Testis (tissue), 2 donors: ENCODE results near the gene GBP5.

Source experiments
- POLR2A ChIP-seq: fragments of 450-650 bp; IDR thresholded peaks from one replicate; pipeline ENCODE4 v1.6.1; 2017; ENCODE audit warnings: antibody characterized with exemption, mild to moderate bottlenecking, moderate library complexity
- TF ChIP-seq, protein P1 (sequence below), 3 experiments: fragments of 450-650 bp in 2 of 3; fragments of 200-600 bp in 1 of 3; sonication (generic) in 1 of 3; IDR thresholded peaks; one replicate each; pipeline ENCODE4 v1.5.1; 2016 to 2019; ENCODE audit warnings: antibody characterized with exemption in 3 of 3, mild to moderate bottlenecking in 2 of 3, moderate library complexity in 1 of 3

DNA sequence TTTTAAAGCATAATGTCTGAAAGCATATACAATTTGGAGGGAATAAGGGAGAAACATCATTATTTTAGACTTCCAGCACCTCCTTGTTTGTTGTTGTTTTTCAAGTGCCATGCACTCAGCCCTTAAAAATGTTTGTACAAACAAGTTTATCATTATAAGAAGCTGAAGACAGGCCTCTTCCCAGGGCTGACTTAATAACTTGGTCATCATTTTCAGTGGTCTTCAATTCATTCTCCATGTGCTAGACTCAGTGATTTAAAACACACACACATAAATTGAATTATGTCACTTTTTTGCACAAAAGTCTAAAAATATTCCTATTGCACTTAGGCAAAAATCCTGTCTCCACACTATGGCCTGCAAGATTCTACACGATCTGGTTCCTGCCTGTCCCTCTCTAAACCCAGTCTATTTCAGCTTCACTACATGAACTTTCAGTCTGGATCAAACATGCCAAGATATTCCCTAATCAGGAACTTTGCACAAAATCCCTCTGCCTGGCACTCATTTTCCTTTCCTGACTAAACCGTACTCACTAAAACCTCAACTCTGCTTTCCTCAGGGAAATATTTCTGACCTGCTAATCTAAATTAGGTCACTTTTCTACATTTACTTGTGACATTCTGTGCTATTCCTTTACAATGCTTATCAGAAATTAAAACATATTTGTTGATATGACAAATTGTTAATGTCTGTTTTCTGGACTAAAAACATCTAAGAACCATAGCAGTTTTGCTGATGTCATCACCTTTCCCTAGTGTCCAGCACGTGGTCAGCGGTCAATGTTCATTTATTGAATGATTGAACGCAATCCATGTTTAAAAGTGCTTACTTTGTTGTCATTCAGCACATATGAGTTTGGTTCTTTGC, 14.8 kb upstream of the GBP5 start:
- TF ChIP-seq, protein P1, sequence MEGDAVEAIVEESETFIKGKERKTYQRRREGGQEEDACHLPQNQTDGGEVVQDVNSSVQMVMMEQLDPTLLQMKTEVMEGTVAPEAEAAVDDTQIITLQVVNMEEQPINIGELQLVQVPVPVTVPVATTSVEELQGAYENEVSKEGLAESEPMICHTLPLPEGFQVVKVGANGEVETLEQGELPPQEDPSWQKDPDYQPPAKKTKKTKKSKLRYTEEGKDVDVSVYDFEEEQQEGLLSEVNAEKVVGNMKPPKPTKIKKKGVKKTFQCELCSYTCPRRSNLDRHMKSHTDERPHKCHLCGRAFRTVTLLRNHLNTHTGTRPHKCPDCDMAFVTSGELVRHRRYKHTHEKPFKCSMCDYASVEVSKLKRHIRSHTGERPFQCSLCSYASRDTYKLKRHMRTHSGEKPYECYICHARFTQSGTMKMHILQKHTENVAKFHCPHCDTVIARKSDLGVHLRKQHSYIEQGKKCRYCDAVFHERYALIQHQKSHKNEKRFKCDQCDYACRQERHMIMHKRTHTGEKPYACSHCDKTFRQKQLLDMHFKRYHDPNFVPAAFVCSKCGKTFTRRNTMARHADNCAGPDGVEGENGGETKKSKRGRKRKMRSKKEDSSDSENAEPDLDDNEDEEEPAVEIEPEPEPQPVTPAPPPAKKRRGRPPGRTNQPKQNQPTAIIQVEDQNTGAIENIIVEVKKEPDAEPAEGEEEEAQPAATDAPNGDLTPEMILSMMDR (IDR thresholded peaks at IDR 0.05) = no peak
- TF ChIP-seq POLR2A = no peak
